K562 (cell line): ENCODE results near the gene NACC1. TPM values are rescaled to one million over a fixed set of nuclear protein-coding genes. Genes with fewer than 3 reads are reported as not detected.

Experiments
- ATAC-seq: fragments of 200-7000 bp; cut with Tn5 transposase; 3 replicates; pipeline ENCODE4 v1.9.1; 2020; ENCODE audit warnings: moderate library complexity
- BruUV-seq: library from RNA; stranded (reverse); fragments of 400-500 nt; replicated peaks from 2 replicates; lab custom pipeline; 2021; lab: Mats Ljungman, UMichigan
- CTCF ChIA-PET: fragments of 300-600 bp; formaldehyde crosslinking; extraction: SDS; loops from one replicate; lab custom pipeline; 2021; ENCODE audit warnings: low intra/inter-chr PET ratio; lab: Yijun Ruan, JAX
- POLR2A ChIA-PET: fragments of 300-600, 350-650 bp; sonication (Branson Sonifier 250); formaldehyde crosslinking; extraction: SDS; loops from one replicate; lab custom pipeline; 2021; ENCODE audit warnings: antibody characterized with exemption, inconsistent platforms; lab: Yijun Ruan, JAX
- DNase-seq, 4 experiments: peaks; one replicate each; pipeline versions ENCODE4 v3.0.0 to v3.0.0-alpha.2; 2011 to 2018; ENCODE audit warnings: low spot score in 3 of 4, mixed read lengths in 3 of 4; ENCODE audit errors: extremely low read depth in 1 of 4
- FAIRE-seq: peaks from 2 replicates; lab custom pipeline; 2011; peaks lifted over from hg19 to GRCh38; lab: Jason Lieb, UNC
- H2AFZ ChIP-seq: 2 replicates; pipeline ENCODE4 v1.6.0; 2011; ENCODE audit warnings: low read depth, low read length, control low read depth, inconsistent platforms
- H3K27ac ChIP-seq: fragments of 200-600 bp; 3 replicates; pipeline ENCODE4 v1.8.0; 2011; ENCODE audit warnings: low read depth, mild to moderate bottlenecking, control low read depth, inconsistent platforms, low read length, moderate library complexity, mixed read lengths; ENCODE audit errors: extremely low read depth
- H3K27me3 ChIP-seq, 2 experiments: fragments of 300-600 bp in 1 of 2; 2 replicates in 1 of 2; 3 replicates in 1 of 2; pipeline versions ENCODE4 v1.6.0 to v1.8.0; 2011; ENCODE audit warnings: inconsistent platforms in 2 of 2, low read length in 2 of 2, mild to moderate bottlenecking in 1 of 2, mixed read lengths in 1 of 2, moderate library complexity in 1 of 2; ENCODE audit not compliant: control insufficient read depth in 2 of 2, insufficient read depth in 2 of 2
- H3K36me3 ChIP-seq: fragments of 300-600 bp; 3 replicates; pipeline ENCODE4 v1.8.0; 2011; ENCODE audit warnings: mild to moderate bottlenecking, low read length, inconsistent platforms; ENCODE audit not compliant: control insufficient read depth, insufficient read depth
- H3K4me1 ChIP-seq, 2 experiments: fragments of 200-600 bp in 1 of 2; replicated peaks in 1 of 2; 2 replicates in 1 of 2; 3 replicates in 1 of 2; pipeline versions ENCODE4 v1.5.1 to v1.8.0; 2011; ENCODE audit warnings: inconsistent platforms in 2 of 2, low read length in 2 of 2, mild to moderate bottlenecking in 1 of 2, mixed read lengths in 1 of 2, moderate library complexity in 1 of 2; ENCODE audit not compliant: control insufficient read depth in 2 of 2, insufficient read depth in 2 of 2
- H3K4me2 ChIP-seq: 2 replicates; pipeline ENCODE4 v1.6.1; 2011; ENCODE audit warnings: low read length, control low read depth, inconsistent platforms, mixed read lengths; ENCODE audit not compliant: insufficient read depth
- H3K4me3 ChIP-seq: fragments of 200-600 bp; sonication (generic), shearing (Covaris generic); 2 replicates; pipeline ENCODE4 v1.5.1; 2016; ENCODE audit warnings: control low read depth, inconsistent platforms
- H3K79me2 ChIP-seq: fragments of 200-600 bp; 3 replicates; pipeline ENCODE4 v1.8.0; 2011; ENCODE audit warnings: low read length, inconsistent platforms; ENCODE audit not compliant: control insufficient read depth, insufficient read depth
- H3K9ac ChIP-seq, 2 experiments: 2 replicates each; pipeline versions ENCODE4 v1.6.0 to v1.6.1; 2011; ENCODE audit warnings: low read depth in 2 of 2, low read length in 2 of 2, control low read depth in 1 of 2, inconsistent platforms in 1 of 2, mild to moderate bottlenecking in 1 of 2, mixed read lengths in 1 of 2; ENCODE audit not compliant: insufficient read depth in 1 of 2
- H3K9me1 ChIP-seq: one replicate; pipeline ENCODE4 v1.6.0; 2011; ENCODE audit warnings: inconsistent platforms, mild to moderate bottlenecking, low read length, moderate library complexity; ENCODE audit not compliant: control insufficient read depth, insufficient read depth
- H3K9me3 ChIP-seq: replicated peaks from 2 replicates; pipeline ENCODE4 v1.5.1; 2011; ENCODE audit warnings: low read depth, low read length, inconsistent platforms; ENCODE audit not compliant: control insufficient read depth, insufficient read depth
- H4K20me1 ChIP-seq: replicated peaks from 2 replicates; pipeline ENCODE4 v1.6.1; 2011; ENCODE audit warnings: low read length, inconsistent platforms, mixed read lengths; ENCODE audit not compliant: control insufficient read depth, insufficient read depth
- ELF4 ChIP-seq: fragments of 450-650 bp; formaldehyde crosslinking; IDR thresholded peaks from 2 replicates; pipeline ENCODE4 v1.4.0; 2022; ENCODE audit warnings: missing genetic modification characterization
- EWSR1 ChIP-seq: fragments of 450-650 bp; IDR thresholded peaks from 2 replicates; pipeline ENCODE4 v1.6.1; 2018; ENCODE audit warnings: borderline replicate concordance, mild to moderate bottlenecking, low read depth, moderate library complexity; ENCODE audit not compliant: partially characterized antibody
- FOXM1 ChIP-seq, 2 experiments: fragments of 450-650 bp in 1 of 2; sonication (generic) in 1 of 2; formaldehyde crosslinking in 1 of 2; IDR thresholded peaks; 2 replicates each; pipeline versions ENCODE4 v1.6.1 to v1.9.0; 2017 to 2022; ENCODE audit warnings: low read depth in 2 of 2, mild to moderate bottlenecking in 2 of 2, missing genetic modification reagents in 1 of 2, moderate library complexity in 1 of 2
- KLF1 ChIP-seq: fragments of 450-650 bp; IDR thresholded peaks from 2 replicates; pipeline ENCODE4 v1.6.1; 2016; ENCODE audit warnings: missing genetic modification characterization, missing compliant biosample characterization
- POLR2AphosphoS2 ChIP-seq: IDR thresholded peaks from 2 replicates; pipeline ENCODE4 v1.6.1; 2012; ENCODE audit warnings: low read length, improper control_type of control experiment
- RFX1 ChIP-seq: fragments of 450-650 bp; IDR thresholded peaks from 2 replicates; pipeline ENCODE4 v1.6.1; 2016; ENCODE audit warnings: mild to moderate bottlenecking, moderate library complexity
- RNF2 ChIP-seq: sonication (generic); IDR thresholded peaks from 2 replicates; pipeline ENCODE4 v1.6.1; 2016
- TEAD4 ChIP-seq, 2 experiments: sonication (generic) in 1 of 2; formaldehyde crosslinking in 1 of 2; IDR thresholded peaks; 2 replicates each; pipeline versions ENCODE4 v1.6.1 to v1.8.0; 2012 to 2022; ENCODE audit warnings: borderline replicate concordance in 1 of 2, inconsistent platforms in 1 of 2, low read length in 1 of 2, mild to moderate bottlenecking in 1 of 2, missing genetic modification reagents in 1 of 2
- ZNF124 ChIP-seq: sonication (generic); formaldehyde crosslinking; IDR thresholded peaks from 2 replicates; pipeline ENCODE4 v1.8.1; 2022; ENCODE audit warnings: missing genetic modification reagents
- ZNF23 ChIP-seq: fragments of 250-450 bp; sonication (Bioruptor Pico); IDR thresholded peaks from 2 replicates; pipeline ENCODE4 v1.4.0; 2020; ENCODE audit warnings: mild to moderate bottlenecking
- ZNF561 ChIP-seq: fragments of 450-650 bp; formaldehyde crosslinking; conservative IDR thresholded peaks from 2 replicates; pipeline ENCODE4 v1.4.0; 2020; ENCODE audit warnings: mild to moderate bottlenecking, moderate library complexity
- WGBS: fragments of 100-300 bp; shearing (Covaris generic); methylation state at CpG from one replicate; pipeline ENCODE4 v1.1.6; 2016; ENCODE audit warnings: low coverage, mixed read lengths; ENCODE audit not compliant: insufficient coverage; ENCODE audit errors: missing lambda C conversion rate; 5-methylcytosine and 5-hydroxymethylcytosine counted together
- in situ Hi-C: fragments of 300-500 bp; cut with MboI; formaldehyde crosslinking; loops from 4 replicates; pipeline ENCODE4 v1.15.0; 2018; ENCODE audit warnings: inconsistent platforms, mixed read lengths
- intact Hi-C: fragments of 100-400 bp; cut with micrococcal nuclease; formaldehyde crosslinking; loops from 2 replicates; pipeline ENCODE4 v1.14.2; 2022
- polyA plus RNA-seq, 8 experiments: library from polyadenylated mRNA; depleted of rRNA in 4 of 8; stranded (reverse) in 5 of 8; unstranded in 3 of 8; fragments of >200 nt; fragmentation: Nextera tagmentation in 2 of 8; fragmentation: Illumina TruSeq in 1 of 8; extraction: Ambion mirVana in 2 of 8; extraction: Trizol in 1 of 8; gene quantifications; 2 replicates each; pipeline versions ENCODE4 v1.2.1 to v1.2.3, GENCODE V29; 2011 to 2014; ENCODE audit warnings: inconsistent platforms in 1 of 8, missing spikeins in 1 of 8
- total RNA-seq, 7 experiments: library from RNA; depleted of rRNA in 6 of 7; stranded (reverse); fragments of >200 nt in 6 of 7; fragmentation: Illumina TruSeq in 2 of 7; extraction: Trizol in 2 of 7; gene quantifications; 2 replicates each; pipeline versions ENCODE4 v1.2.1 to v1.2.3, GENCODE V29; 2011 to 2021; ENCODE audit warnings: low replicate concordance in 1 of 7
- TF ChIP-seq, protein P1 (sequence below): fragments of 450-650 bp; IDR thresholded peaks from 2 replicates; pipeline ENCODE4 v1.6.1; 2016
- TF ChIP-seq, protein P2 (sequence below): sonication (generic); formaldehyde crosslinking; IDR thresholded peaks from 2 replicates; pipeline ENCODE4 v1.8.0; 2023; ENCODE audit warnings: mild to moderate bottlenecking, missing genetic modification reagents
- TF ChIP-seq, protein P3 (sequence below): fragments of 450-650 bp; formaldehyde crosslinking; IDR thresholded peaks from 2 replicates; pipeline ENCODE4 v1.4.0; 2020; ENCODE audit warnings: mild to moderate bottlenecking, moderate library complexity
- TF ChIP-seq, protein P4 (sequence below): fragments of 450-650 bp; IDR thresholded peaks from 2 replicates; pipeline ENCODE4 v1.6.1; 2014; ENCODE audit warnings: low read depth, mild to moderate bottlenecking, moderate library complexity, borderline replicate concordance

The NACC1 gene
- total and polyA plus RNA-seq, 9 of the 15 experiments (the other 6 are each of a cell fraction or from before 2014, with no cell fraction given), result 0.04 to 96.6 (median 25.8) TPM

DNA sequence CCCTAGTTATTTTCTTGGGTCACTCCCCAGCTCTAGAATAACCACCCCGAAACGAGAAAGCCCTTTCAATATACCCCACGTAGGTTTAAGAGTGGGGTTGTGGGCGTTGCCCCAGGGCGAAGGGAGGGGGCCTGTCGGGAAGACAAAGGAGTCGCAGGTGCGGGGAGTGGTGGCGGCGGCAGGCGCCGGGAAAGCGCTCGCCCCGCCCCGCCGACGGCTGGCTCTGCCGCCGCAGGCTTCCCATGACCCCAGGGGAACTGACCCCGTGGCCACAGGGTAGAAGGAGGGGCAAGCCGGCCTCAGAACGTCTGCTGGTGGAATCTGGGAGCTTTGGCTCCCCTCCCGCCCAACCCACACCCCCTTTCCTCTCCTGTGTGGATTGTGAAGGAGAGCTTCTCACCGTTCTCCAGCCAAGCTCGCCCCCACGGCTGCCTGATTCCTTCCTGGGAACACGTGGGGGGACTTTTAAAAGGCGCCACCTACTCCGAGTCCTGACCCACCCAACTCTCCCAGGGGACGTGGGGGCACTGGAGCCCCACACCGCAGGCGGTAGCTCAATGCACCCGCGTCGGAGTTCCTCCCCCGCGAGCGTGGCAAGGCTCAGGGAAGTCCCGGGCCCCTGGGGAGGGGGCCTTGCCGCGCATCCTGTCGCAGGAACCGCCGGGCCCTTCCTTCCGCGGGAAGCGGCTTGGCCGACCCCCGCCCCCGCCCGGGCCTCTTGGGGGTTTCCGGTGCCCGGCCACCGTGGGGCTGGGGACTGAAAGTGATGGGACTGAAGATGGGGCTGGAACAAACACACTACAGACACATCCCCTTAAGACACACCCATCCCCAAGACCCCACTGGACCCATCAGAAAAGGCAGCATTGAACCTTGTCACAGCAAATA is 37.7 kb downstream of the NACC1 start:
- H3K9ac ChIP-seq, result peak overlapping the region; percentile 96 to 97
- no peaks in the 10 kb centered on the region for H3K27me3 ChIP-seq
- peak; percentile 56 for ATAC-seq
- peak overlapping the region; percentile 95; the same call in 2 of the 3 replicates for H3K27ac ChIP-seq
- DNase-seq, result peak; percentile 67 to 88 (median 75)
- peaks cover 49% of the 10 kb centered on the region for H3K79me2 ChIP-seq
- no peak for FAIRE-seq
- H3K9me1 ChIP-seq, result no peaks in the 10 kb centered on the region
- H3K4me3 ChIP-seq, result peak overlapping the region; percentile 98
- peaks cover 23% of the 10 kb centered on the region for H4K20me1 ChIP-seq
- ChIA-PET CTCF (interaction anchor here (0.6 kb wide), 1 partner anchor 58 kb away, joined by 3 read pairs; no protein-coding TSS in a partner anchor), POLR2A (interaction anchor here (0.6 to 3.3 kb wide), 37 partner anchors 9 to 847 kb away, joined by 3 to 39 read pairs (median 4); partner anchors contain the start of genes DAND5 and NACC1)
- 9% methylated on average over 39 of the region's 55 CpGs for WGBS
- no TSS peak for BruUV-seq
- intact Hi-C loops (loop anchor here (1.0 kb wide), 1 partner anchor 107 kb away; no protein-coding TSS in a partner anchor), in situ Hi-C loops (no loop called here)
- H3K4me1 ChIP-seq, result peaks cover 11 to 49% of the 10 kb centered on the region in 2 experiments
- no peaks in the 10 kb centered on the region for H3K9me3 ChIP-seq
- peaks cover 14% of the 10 kb centered on the region; the same call in 2 of the 3 replicates for H3K36me3 ChIP-seq
- peak overlapping the region; percentile 93 for H3K4me2 ChIP-seq
- peak overlapping the region; percentile 4; the same call in 1 of the 2 replicates for H2AFZ ChIP-seq
- TF ChIP-seq RFX1, result no peak
- TF ChIP-seq, protein P1, sequence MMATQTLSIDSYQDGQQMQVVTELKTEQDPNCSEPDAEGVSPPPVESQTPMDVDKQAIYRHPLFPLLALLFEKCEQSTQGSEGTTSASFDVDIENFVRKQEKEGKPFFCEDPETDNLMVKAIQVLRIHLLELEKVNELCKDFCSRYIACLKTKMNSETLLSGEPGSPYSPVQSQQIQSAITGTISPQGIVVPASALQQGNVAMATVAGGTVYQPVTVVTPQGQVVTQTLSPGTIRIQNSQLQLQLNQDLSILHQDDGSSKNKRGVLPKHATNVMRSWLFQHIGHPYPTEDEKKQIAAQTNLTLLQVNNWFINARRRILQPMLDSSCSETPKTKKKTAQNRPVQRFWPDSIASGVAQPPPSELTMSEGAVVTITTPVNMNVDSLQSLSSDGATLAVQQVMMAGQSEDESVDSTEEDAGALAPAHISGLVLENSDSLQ, result no peak
- TF ChIP-seq TEAD4 (IDR thresholded peaks at IDR 0.05; ENCODE audit: low read length), result 0 out of 2 replicates have a peak, but pooled peaks have one; percentile 3
- no peak for TF ChIP-seq TEAD4 (CRISPR knock-in tag; IDR thresholded peaks at IDR 0.05; ENCODE audit: borderline replicate concordance)
- TF ChIP-seq, protein P2, sequence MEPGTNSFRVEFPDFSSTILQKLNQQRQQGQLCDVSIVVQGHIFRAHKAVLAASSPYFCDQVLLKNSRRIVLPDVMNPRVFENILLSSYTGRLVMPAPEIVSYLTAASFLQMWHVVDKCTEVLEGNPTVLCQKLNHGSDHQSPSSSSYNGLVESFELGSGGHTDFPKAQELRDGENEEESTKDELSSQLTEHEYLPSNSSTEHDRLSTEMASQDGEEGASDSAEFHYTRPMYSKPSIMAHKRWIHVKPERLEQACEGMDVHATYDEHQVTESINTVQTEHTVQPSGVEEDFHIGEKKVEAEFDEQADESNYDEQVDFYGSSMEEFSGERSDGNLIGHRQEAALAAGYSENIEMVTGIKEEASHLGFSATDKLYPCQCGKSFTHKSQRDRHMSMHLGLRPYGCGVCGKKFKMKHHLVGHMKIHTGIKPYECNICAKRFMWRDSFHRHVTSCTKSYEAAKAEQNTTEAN (CRISPR knock-in tag), result no peak
- TF ChIP-seq POLR2AphosphoS2, result peak; percentile 52; the same call in 1 of the 2 replicates
- TF ChIP-seq ZNF561 (CRISPR knock-in tag), result no peak
- TF ChIP-seq ZNF23, result no peak
- TF ChIP-seq, protein P3, sequence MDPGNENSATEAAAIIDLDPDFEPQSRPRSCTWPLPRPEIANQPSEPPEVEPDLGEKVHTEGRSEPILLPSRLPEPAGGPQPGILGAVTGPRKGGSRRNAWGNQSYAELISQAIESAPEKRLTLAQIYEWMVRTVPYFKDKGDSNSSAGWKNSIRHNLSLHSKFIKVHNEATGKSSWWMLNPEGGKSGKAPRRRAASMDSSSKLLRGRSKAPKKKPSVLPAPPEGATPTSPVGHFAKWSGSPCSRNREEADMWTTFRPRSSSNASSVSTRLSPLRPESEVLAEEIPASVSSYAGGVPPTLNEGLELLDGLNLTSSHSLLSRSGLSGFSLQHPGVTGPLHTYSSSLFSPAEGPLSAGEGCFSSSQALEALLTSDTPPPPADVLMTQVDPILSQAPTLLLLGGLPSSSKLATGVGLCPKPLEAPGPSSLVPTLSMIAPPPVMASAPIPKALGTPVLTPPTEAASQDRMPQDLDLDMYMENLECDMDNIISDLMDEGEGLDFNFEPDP, result no peak; the same call in 1 of the 2 replicates
- TF ChIP-seq RNF2, result no peak
- TF ChIP-seq, protein P4, sequence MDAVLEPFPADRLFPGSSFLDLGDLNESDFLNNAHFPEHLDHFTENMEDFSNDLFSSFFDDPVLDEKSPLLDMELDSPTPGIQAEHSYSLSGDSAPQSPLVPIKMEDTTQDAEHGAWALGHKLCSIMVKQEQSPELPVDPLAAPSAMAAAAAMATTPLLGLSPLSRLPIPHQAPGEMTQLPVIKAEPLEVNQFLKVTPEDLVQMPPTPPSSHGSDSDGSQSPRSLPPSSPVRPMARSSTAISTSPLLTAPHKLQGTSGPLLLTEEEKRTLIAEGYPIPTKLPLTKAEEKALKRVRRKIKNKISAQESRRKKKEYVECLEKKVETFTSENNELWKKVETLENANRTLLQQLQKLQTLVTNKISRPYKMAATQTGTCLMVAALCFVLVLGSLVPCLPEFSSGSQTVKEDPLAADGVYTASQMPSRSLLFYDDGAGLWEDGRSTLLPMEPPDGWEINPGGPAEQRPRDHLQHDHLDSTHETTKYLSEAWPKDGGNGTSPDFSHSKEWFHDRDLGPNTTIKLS, result no peak; the same call in 1 of the 2 replicates
- TF ChIP-seq ELF4 (CRISPR knock-in tag), result no peak
- TF ChIP-seq KLF1 (tag), result no peak
- no peak for TF ChIP-seq EWSR1
- TF ChIP-seq FOXM1 (IDR thresholded peaks at IDR 0.05; ENCODE audit: low read depth), result no peak
- 0 out of 2 replicates have a peak, but pooled peaks have one; percentile 42 for TF ChIP-seq FOXM1 (CRISPR knock-in tag; IDR thresholded peaks at IDR 0.05; ENCODE audit: low read depth)
- no peak for TF ChIP-seq ZNF124 (CRISPR knock-in tag)
